ENCODE data around the gene EIF4G3.

DNA sequence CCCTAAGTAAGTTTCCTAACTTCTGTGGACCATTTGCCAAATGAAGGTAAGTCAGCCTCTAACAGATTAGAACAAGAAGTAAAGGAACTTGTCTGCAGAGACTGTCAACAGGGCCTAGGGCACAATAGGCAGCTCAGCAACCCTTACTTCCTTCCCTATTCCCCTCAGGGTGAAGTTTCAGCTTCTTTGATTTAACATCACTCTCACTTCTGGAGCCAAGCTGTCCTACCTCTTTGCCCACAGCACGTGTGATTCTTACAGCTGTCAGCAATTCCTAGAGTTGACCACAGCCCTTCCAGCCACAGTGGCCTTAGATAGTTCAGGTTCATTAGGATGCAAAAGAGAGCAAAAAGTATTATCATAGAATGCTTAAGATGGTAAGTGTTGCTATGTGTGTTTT is 7.6 kb upstream of the EIF4G3 start:
- no peak for TF ChIP-seq POLR2A (IDR thresholded peaks at IDR 0.05)
- TF ChIP-seq, protein P1, sequence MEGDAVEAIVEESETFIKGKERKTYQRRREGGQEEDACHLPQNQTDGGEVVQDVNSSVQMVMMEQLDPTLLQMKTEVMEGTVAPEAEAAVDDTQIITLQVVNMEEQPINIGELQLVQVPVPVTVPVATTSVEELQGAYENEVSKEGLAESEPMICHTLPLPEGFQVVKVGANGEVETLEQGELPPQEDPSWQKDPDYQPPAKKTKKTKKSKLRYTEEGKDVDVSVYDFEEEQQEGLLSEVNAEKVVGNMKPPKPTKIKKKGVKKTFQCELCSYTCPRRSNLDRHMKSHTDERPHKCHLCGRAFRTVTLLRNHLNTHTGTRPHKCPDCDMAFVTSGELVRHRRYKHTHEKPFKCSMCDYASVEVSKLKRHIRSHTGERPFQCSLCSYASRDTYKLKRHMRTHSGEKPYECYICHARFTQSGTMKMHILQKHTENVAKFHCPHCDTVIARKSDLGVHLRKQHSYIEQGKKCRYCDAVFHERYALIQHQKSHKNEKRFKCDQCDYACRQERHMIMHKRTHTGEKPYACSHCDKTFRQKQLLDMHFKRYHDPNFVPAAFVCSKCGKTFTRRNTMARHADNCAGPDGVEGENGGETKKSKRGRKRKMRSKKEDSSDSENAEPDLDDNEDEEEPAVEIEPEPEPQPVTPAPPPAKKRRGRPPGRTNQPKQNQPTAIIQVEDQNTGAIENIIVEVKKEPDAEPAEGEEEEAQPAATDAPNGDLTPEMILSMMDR (IDR thresholded peaks at IDR 0.05), result no peak

Data from esophagus squamous epithelium (tissue), 4 donors.